PC-3 (cell line): ENCODE measurements around the gene GRB2. TPM values are rescaled to one million over a fixed set of nuclear protein-coding genes. Genes with fewer than 3 reads are reported as not detected.

ENCODE experiments used
- ATAC-seq: fragments of 200-7000 bp; cut with Tn5 transposase; 2 replicates; pipeline ENCODE4 v1.9.1; 2020; ENCODE audit warnings: mild to moderate bottlenecking, moderate library complexity
- BruUV-seq: library from RNA; stranded (reverse); fragments of 400-500 nt; replicated peaks from 2 replicates; lab custom pipeline; 2021; lab: Mats Ljungman, UMichigan
- CTCF ChIA-PET: fragments of 300-600 bp; sonication (Branson Sonifier 250); formaldehyde crosslinking; loops from one replicate; lab custom pipeline; 2022; ENCODE audit warnings: antibody characterized with exemption; lab: Charles Lee
- POLR2A ChIA-PET: fragments of 300-600 bp; sonication (Branson Sonifier 250); formaldehyde crosslinking; loops from one replicate; lab custom pipeline; 2022; ENCODE audit warnings: antibody characterized with exemption; ENCODE audit not compliant: unreplicated experiment; lab: Charles Lee
- DNase-seq: peaks from one replicate; pipeline ENCODE4 v3.0.0-alpha.2; 2015
- H2AFZ ChIP-seq: fragments of 300-600 bp; sonication (generic); 2 replicates; pipeline ENCODE4 v1.6.0; 2016; ENCODE audit warnings: antibody characterized with exemption, low read length
- H3F3A ChIP-seq: fragments of 300-600 bp; sonication (generic); one replicate; pipeline ENCODE4 v1.6.0; 2017; ENCODE audit warnings: antibody characterized with exemption, low read length, control low read depth, mild to moderate bottlenecking; ENCODE audit not compliant: unreplicated experiment
- H3K27ac ChIP-seq: fragments of 300-600 bp; sonication (generic); 2 replicates; pipeline ENCODE4 v1.5.1; 2016; ENCODE audit warnings: mild to moderate bottlenecking, low read length
- H3K27me3 ChIP-seq: fragments of 300-600 bp; sonication (generic); 2 replicates; pipeline ENCODE4 v1.6.1; 2016; ENCODE audit warnings: low read length, mixed read lengths
- H3K36me3 ChIP-seq: fragments of 300-600 bp; sonication (generic); 2 replicates; pipeline ENCODE4 v1.6.1; 2016; ENCODE audit warnings: low read depth, mixed run types, low read length, mixed read lengths
- H3K4me1 ChIP-seq: fragments of 300-600 bp; sonication (generic); 2 replicates; pipeline ENCODE4 v1.5.1; 2016; ENCODE audit warnings: low read length; ENCODE audit not compliant: insufficient read depth
- H3K4me2 ChIP-seq: fragments of 300-600 bp; sonication (generic); 2 replicates; pipeline ENCODE4 v1.6.0; 2016; ENCODE audit warnings: low read length
- H3K4me3 ChIP-seq: fragments of 300-600 bp; sonication (generic); 2 replicates; pipeline ENCODE4 v1.5.1; 2016; ENCODE audit warnings: mild to moderate bottlenecking, low read length, mixed read lengths
- H3K79me2 ChIP-seq: fragments of 300-600 bp; sonication (generic); 2 replicates; pipeline ENCODE4 v1.6.1; 2017; ENCODE audit warnings: low read length, mixed read lengths
- H3K9ac ChIP-seq: fragments of 300-600 bp; sonication (generic); 2 replicates; pipeline ENCODE4 v1.6.0; 2016; ENCODE audit warnings: mild to moderate bottlenecking, low read length
- H3K9me2 ChIP-seq: fragments of 300-600 bp; sonication (generic); replicated peaks from 2 replicates; pipeline ENCODE4 v1.6.1; 2016; ENCODE audit warnings: mixed run types, low read length, mixed read lengths
- H3K9me3 ChIP-seq: fragments of 300-600 bp; sonication (generic); 2 replicates; pipeline ENCODE4 v1.6.1; 2016; ENCODE audit warnings: low read length, mixed read lengths
- H4K20me1 ChIP-seq: fragments of 300-600 bp; sonication (generic); 2 replicates; pipeline ENCODE4 v1.6.1; 2016; ENCODE audit warnings: low read length, mixed read lengths
- EZH2 ChIP-seq: fragments of 300-600 bp; sonication (generic); IDR thresholded peaks from one replicate; pipeline ENCODE4 v1.6.1; 2017; ENCODE audit warnings: antibody characterized with exemption, mild to moderate bottlenecking, low read length; ENCODE audit not compliant: unreplicated experiment
- EZH2phosphoT487 ChIP-seq: fragments of 300-600 bp; sonication (generic); IDR thresholded peaks from 2 replicates; pipeline ENCODE4 v1.6.1; 2018; ENCODE audit warnings: mild to moderate bottlenecking, antibody characterized with exemption, low read length, borderline replicate concordance
- intact Hi-C: fragments of 100-400 bp; cut with micrococcal nuclease; formaldehyde crosslinking; loops from 2 replicates; pipeline ENCODE4 v1.9.0; 2023
- total RNA-seq: library from RNA; depleted of rRNA; stranded (reverse); fragments of >200 nt; gene quantifications from 2 replicates; pipeline ENCODE4 v1.2.3, GENCODE V29; 2014
- TF ChIP-seq, protein P1 (sequence below): fragments of 300-600 bp; sonication (generic); conservative IDR thresholded peaks from 2 replicates; pipeline ENCODE4 v1.5.1; 2017; ENCODE audit warnings: antibody characterized with exemption, low read depth, mild to moderate bottlenecking, low read length

The GRB2 gene
- total RNA-seq, 1 experiment from 2014 or later: 224 TPM

DNA sequence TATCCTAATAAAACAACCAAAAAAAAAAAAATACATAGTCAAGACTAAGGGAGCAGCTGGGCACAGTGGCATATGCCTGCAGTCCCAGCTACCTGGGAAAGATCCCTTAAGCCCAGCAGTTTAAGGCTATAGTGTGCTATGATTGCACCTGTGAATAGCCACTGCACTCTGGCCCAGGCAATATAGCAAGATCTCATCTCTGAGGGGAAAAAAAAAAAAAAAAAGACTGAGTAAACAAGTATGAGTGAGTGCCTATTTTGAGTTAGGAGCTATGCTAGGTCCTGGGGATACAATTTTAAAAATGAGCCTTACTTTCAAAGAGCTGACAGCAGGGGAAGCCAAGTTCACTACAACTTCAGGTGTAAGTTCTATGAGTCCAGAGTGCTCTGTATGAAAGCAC lies 55.4 kb downstream of the GRB2 start:
- no TSS peak for BruUV-seq
- Histone ChIP-seq H3K9me3 (no peaks in the 10 kb centered on the region), H2AFZ (no peak overlapping the region), H3K27me3 (no peaks in the 10 kb centered on the region), H3K27ac (no peak overlapping the region), H3K4me1 (no peaks in the 10 kb centered on the region), H4K20me1 (peaks cover 15% of the 10 kb centered on the region; the same call in 1 of the 2 replicates), H3K79me2 (peaks cover 88% of the 10 kb centered on the region), H3K4me3 (no peak overlapping the region), H3K9me2 (no peaks in the 10 kb centered on the region), H3F3A (no peaks in the 10 kb centered on the region), H3K4me2 (no peak overlapping the region), H3K9ac (no peak overlapping the region), H3K36me3 (no peaks in the 10 kb centered on the region)
- TF ChIP-seq EZH2 (no peak), EZH2phosphoT487 (no peak)
- DNase-seq (no peak), ATAC-seq (peak; percentile 23; the same call in 1 of the 2 replicates)
- intact Hi-C loops: no loop called here
- POLR2A ChIA-PET: interaction anchor here (0.6 kb wide), 1 partner anchor 55 kb away, joined by 6 read pairs; the partner anchor contains the start of gene GRB2
- CTCF ChIA-PET: interaction anchor here (0.6 kb wide), 1 partner anchor 44 kb away, joined by 5 read pairs; no protein-coding TSS in a partner anchor

DNA sequence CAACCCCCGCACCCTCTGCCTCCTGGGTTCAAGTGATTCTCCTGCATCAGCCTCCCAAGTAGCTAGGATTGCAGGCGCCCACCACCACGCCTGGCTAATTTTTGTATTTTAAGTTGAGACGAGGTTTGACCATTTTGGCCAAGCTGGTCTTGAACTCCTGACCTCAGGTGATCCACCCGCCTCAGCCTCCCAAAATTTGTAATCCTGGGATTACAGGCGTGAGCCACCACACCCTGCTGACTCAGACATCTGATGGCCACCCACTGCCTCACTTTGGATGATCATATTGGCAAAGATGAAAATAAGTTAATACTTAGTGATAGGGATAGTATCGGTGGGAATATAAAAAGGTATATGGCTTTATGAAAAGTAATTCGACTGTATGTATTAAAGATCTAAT lies 55.9 kb downstream of the GRB2 start:
- peaks cover 15% of the 10 kb centered on the region; the same call in 1 of the 2 replicates for H4K20me1 ChIP-seq
- no peaks in the 10 kb centered on the region for H3K9me3 ChIP-seq
- DNase-seq (no peak), ATAC-seq (no peak)
- intact Hi-C loops: no loop called here
- H3K79me2 ChIP-seq: peaks cover 83% of the 10 kb centered on the region
- no peaks in the 10 kb centered on the region for H3K27me3 ChIP-seq
- H3K9ac ChIP-seq: no peak overlapping the region
- TF ChIP-seq, protein P1, sequence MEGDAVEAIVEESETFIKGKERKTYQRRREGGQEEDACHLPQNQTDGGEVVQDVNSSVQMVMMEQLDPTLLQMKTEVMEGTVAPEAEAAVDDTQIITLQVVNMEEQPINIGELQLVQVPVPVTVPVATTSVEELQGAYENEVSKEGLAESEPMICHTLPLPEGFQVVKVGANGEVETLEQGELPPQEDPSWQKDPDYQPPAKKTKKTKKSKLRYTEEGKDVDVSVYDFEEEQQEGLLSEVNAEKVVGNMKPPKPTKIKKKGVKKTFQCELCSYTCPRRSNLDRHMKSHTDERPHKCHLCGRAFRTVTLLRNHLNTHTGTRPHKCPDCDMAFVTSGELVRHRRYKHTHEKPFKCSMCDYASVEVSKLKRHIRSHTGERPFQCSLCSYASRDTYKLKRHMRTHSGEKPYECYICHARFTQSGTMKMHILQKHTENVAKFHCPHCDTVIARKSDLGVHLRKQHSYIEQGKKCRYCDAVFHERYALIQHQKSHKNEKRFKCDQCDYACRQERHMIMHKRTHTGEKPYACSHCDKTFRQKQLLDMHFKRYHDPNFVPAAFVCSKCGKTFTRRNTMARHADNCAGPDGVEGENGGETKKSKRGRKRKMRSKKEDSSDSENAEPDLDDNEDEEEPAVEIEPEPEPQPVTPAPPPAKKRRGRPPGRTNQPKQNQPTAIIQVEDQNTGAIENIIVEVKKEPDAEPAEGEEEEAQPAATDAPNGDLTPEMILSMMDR: no peak
- no peak for TF ChIP-seq EZH2phosphoT487
- no peak for TF ChIP-seq EZH2
- H2AFZ ChIP-seq: no peak overlapping the region
- H3K27ac ChIP-seq: no peak overlapping the region
- H3K36me3 ChIP-seq: no peaks in the 10 kb centered on the region
- no peak overlapping the region for H3K4me2 ChIP-seq
- no peaks in the 10 kb centered on the region for H3K9me2 ChIP-seq
- BruUV-seq: no TSS peak
- H3K4me3 ChIP-seq: no peak overlapping the region
- CTCF ChIA-PET: no interaction called here
- H3F3A ChIP-seq: no peaks in the 10 kb centered on the region
- H3K4me1 ChIP-seq: no peaks in the 10 kb centered on the region
- POLR2A ChIA-PET: no interaction called here

DNA sequence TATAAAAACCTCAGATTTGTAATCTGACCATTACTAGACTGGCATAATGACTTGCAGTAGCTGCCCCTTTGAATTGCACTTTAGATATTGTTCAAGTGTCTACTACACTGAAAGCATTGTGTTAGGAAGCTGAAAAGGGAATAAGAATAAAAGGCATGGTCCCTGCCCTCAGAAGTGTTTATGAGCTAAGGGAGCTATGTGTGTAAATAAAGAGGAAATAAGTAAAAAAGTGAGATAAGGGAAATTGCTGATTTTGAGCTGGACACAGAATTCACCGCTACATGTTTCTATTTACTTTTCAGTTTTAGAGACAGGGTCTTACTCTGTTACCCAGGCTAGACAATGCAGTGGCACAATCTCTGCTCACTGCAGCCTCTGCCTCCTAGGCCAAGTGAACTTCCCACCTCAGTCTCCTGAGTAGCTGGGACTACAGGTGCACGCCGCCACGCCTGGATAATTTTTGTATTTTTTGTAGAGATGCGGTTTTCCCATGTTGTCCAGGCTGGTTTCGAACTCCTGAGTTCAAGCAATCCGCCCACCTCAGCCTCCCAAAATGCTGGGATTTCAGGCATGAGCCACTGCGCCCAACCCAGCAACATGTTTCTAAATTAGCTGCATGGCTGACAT lies 57.0 kb downstream of the GRB2 start:
- Histone ChIP-seq H3K9me2 (no peaks in the 10 kb centered on the region), H2AFZ (no peak overlapping the region), H3K27me3 (no peaks in the 10 kb centered on the region), H3K4me2 (no peak overlapping the region), H4K20me1 (peaks cover 15% of the 10 kb centered on the region; the same call in 1 of the 2 replicates), H3K9me3 (no peaks in the 10 kb centered on the region), H3K36me3 (no peaks in the 10 kb centered on the region), H3K4me1 (no peaks in the 10 kb centered on the region), H3F3A (no peaks in the 10 kb centered on the region), H3K79me2 (peaks cover 87% of the 10 kb centered on the region), H3K4me3 (no peak overlapping the region), H3K27ac (no peak overlapping the region), H3K9ac (no peak overlapping the region)
- CTCF ChIA-PET: no interaction called here
- DNase-seq (no peak), ATAC-seq (no peak)
- no TSS peak for BruUV-seq
- intact Hi-C loops: no loop called here
- POLR2A ChIA-PET: no interaction called here
- TF ChIP-seq EZH2 (no peak), EZH2phosphoT487 (no peak)
- TF ChIP-seq, protein P1: no peak
